AG09319 (cell line): ENCODE measurements around the gene CT55.
A peak's percentile ranks its signal among the peaks of the same experiment; 100 is the strongest.
"Not testable (repeated sequence)": the region's sequence is repeated elsewhere in the genome, so short reads cannot be mapped to it uniquely, and the experiment has no call there.

Source experiments
- DNase-seq: peaks from one replicate; pipeline ENCODE4 v3.0.0-alpha.2; 2010; ENCODE audit warnings: low read depth; ENCODE audit errors: extremely low read depth
- CTCF ChIP-seq: IDR thresholded peaks from 2 replicates; pipeline ENCODE4 v1.5.1; 2011; ENCODE audit warnings: low read depth, mild to moderate bottlenecking, inconsistent platforms, low read length, moderate library complexity

Gene CT55

GRCh38 chrX:135185795-135186443 is 14.7 kb upstream of the CT55 start:
- peak; percentile 24 for DNase-seq
- TF ChIP-seq CTCF: peak; percentile 63

GRCh38 chrX:135178636-135179035 is 7.4 kb upstream of the CT55 start:
- TF ChIP-seq CTCF: no peak
- no peak for DNase-seq

GRCh38 chrX:135170468-135170867 is 730 bp downstream of the CT55 start:
- DNase-seq: no peak
- no peak for TF ChIP-seq CTCF

- DNase-seq: not testable (repeated sequence)
These were observed 1.7 kb downstream of the CT55 start for GRCh38 chrX:135169534-135169933.

GRCh38 chrX:135168486-135168885 is 2.7 kb downstream of the CT55 start:
- no peak for DNase-seq
- TF ChIP-seq CTCF: no peak

- DNase-seq: not testable (repeated sequence)
These were observed 16.5 kb downstream of the CT55 start for GRCh38 chrX:135154688-135155087.

GRCh38 chrX:135126145-135126544 is 45.1 kb downstream of the CT55 start:
- not testable (repeated sequence) for DNase-seq

- not testable (repeated sequence) for DNase-seq
These were observed 51.1 kb downstream of the CT55 start, which contains the start of gene ETDB for GRCh38 chrX:135120056-135120576. Gene ETDB, minus strand, starts transcription at chrX:135120526. Its CDS starts 1,265 bp downstream, at chrX:135119261.

GRCh38 chrX:135116064-135116463 is 55.1 kb downstream of the CT55 start:
- DNase-seq: not testable (repeated sequence)

GRCh38 chrX:135114392-135114791 is 56.8 kb downstream of the CT55 start:
- TF ChIP-seq CTCF: no peak
- no peak for DNase-seq
